HL-60 (cell line): ENCODE data around the gene CXCL8.
A peak's percentile ranks its signal among the peaks of the same experiment; 100 is the strongest.

ENCODE experiments used
- CTCF ChIP-seq: IDR thresholded peaks from one replicate; pipeline ENCODE4 v1.5.1; 2011; ENCODE audit warnings: low read length, control low read depth, inconsistent platforms; ENCODE audit not compliant: insufficient read depth
- POLR2AphosphoS5 ChIP-seq: IDR thresholded peaks from 2 replicates; pipeline ENCODE4 v1.6.1; 2012; ENCODE audit warnings: low read depth
- REST ChIP-seq: IDR thresholded peaks from 2 replicates; pipeline ENCODE4 v1.6.1; 2012; ENCODE audit warnings: low read depth; ENCODE audit not compliant: insufficient replicate concordance
- SPI1 ChIP-seq: IDR thresholded peaks from 2 replicates; pipeline ENCODE4 v1.6.1; 2012; ENCODE audit warnings: low read depth, mild to moderate bottlenecking, borderline replicate concordance

DNA sequence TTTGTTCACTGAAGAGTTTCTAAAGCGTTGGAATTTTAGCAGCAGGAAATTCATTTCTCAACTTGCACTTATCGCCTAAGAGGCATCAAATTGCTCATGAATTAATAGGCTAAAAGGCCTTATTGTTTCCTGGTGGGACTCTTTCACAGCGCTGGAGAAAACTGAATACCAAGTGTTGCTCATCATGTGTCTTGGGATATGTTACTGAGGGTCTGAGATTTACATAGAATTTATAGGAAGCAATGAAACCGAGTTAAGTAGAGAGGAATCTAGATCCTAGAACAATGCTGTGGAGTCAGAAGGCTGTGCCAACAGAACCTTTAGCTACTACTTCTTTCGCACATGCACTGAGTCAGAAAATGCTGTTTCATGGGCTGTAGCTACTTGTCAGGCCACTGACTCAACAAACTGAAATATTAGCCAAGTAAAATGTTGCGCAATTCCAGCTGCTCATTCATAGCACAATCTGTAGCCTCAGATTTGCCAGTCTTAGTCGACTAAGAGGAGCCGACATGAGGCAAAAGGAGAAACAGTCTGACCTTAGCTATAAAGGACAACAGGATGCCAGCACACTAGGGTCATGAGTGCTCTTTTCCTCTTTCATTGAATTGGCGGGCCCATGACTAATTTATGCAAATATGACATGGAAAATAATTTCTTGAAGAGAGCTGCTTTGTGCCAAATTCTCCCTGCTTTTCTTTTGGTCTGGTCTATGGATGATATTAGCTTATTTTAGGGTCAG lies 35.9 kb upstream of the CXCL8 start:
- TF ChIP-seq CTCF (no peak), REST (no peak), POLR2AphosphoS5 (peak; percentile 81), SPI1 (no peak)
